Activated T-cell treated with anti-CD3 and anti-CD28 coated beads for 48 hours (primary cell): ENCODE measurements around the gene KIT.

Source experiments
- DNase-seq: peaks from one replicate; pipeline ENCODE4 v3.0.0-alpha.2; 2020; ENCODE audit warnings: low read depth

KIT gene

DNA sequence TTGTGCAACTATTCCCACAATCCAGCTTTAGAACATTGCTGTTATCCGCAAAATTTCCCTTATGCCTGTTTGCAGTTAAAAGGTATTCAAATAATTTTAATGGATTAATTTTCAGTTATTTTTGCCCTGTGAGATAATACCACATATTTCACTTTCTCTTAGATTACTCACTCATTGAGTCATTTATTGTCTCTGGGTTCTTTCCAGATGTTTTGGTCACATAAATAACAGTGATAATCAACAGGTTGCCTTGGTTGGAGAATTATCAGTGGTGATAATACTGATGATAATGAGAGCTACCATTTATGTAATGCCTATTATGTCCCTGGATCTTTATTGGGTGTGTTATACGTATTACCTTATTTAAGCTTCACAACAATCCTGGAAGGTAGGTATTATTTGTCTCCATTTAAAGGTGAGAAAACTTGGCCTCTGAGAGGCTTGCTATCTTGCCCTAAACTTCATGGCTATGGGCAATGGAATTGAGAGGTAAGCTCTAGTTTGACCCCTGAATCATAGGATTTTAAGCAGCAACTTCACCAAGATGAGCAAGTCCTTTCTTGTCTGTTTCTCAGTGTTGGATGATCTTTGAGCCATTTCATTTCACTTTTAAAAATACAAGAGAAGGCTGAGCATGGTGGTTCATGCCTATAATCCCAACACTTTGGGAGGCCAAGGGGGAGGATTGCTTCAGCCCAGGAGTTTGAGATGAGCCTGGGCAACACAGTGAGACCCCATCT is 87.4 kb downstream of the KIT start:
- no peak for DNase-seq

DNA sequence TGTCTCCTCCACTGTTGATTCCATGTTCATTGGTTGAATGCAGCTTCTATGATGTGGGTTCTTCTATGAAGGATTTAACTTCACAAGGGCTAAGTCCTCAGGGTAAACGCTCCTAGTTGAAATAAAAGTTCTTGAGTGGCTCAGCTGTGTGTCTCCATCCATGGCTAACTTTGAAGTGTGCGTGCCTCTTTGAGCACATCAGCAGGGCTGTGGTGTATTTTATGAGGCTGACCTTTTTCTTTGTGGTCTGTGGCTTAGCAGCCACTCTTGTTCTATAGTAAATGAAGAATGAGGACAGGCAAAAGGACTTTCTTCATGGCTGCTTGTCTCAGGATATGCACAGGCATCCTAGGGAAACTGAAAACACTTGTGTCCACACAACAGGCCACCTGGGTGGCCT is 88.5 kb downstream of the KIT start:
- DNase-seq = no peak

GRCh38 chr4:54750341-54750740 is 92.6 kb downstream of the KIT start:
- DNase-seq = no peak

DNA sequence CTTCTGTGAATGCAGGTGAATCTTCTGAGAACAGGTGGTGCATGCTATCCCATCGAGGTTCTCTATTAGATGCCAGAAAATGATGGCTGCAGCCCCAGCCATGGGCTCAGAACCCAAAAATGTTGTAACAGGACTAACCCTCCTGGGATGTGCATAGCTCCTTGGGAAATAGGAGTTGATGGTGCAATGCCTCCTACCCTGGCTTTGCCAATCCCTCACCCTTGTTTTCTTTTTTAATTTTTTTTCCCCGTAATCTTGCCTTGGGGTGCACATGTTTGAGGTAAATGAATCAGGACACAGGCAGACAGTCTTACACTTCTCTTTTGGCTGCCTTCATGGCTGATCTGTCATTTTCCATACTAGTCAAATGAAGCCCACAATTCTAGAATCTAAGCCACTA is 96.6 kb downstream of the KIT start:
- DNase-seq = no peak

- no peak for DNase-seq
These were observed 106.7 kb downstream of the KIT start for GRCh38 chr4:54764476-54764875.

- no peak for DNase-seq
These were observed 109.6 kb downstream of the KIT start for GRCh38 chr4:54767376-54767775.

GRCh38 chr4:54773022-54773421 is 115.3 kb downstream of the KIT start:
- no peak for DNase-seq

DNA sequence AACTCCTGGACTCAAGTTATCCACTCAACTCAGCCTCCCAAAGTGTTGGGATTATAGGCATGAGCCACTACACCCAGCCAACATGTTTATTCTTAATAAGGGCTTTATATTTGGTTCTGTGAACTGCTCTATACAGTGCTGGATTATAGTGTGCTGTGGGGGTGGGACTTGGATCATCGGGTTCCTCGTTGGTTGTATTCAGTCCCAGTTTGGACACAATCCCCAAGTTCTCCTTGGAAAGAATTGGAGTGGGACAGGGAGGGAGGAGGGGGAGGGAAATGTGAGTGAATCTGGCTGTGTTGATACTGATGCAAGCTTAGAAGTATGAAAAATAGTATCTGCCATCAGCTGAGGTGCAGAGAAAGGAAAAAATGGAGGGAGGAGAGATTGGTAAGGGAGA is 121.3 kb downstream of the KIT start:
- DNase-seq = no peak

GRCh38 chr4:54779476-54780148 is 121.9 kb downstream of the KIT start:
- DNase-seq = no peak

GRCh38 chr4:54780149-54780495 is 122.4 kb downstream of the KIT start:
- DNase-seq = no peak

DNA sequence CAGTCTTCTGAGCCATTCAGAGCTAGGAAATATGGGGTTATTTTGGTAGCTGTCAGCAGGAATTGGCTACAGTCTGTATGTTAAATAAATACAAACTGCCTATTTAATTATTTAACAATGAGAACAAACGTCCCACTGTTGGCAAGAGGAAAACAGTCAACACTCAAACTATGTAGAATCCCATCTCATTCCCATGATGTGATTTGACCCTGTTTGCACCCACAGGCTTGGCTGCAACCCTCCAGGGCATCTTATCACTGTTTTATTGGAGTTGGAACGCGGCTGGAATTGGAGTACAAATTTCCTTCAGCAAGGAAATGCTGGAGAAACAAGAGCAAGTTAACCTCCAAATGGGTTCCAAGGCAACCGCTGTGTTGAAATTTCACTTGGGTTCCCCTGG is 124.0 kb downstream of the KIT start:
- no peak for DNase-seq

DNA sequence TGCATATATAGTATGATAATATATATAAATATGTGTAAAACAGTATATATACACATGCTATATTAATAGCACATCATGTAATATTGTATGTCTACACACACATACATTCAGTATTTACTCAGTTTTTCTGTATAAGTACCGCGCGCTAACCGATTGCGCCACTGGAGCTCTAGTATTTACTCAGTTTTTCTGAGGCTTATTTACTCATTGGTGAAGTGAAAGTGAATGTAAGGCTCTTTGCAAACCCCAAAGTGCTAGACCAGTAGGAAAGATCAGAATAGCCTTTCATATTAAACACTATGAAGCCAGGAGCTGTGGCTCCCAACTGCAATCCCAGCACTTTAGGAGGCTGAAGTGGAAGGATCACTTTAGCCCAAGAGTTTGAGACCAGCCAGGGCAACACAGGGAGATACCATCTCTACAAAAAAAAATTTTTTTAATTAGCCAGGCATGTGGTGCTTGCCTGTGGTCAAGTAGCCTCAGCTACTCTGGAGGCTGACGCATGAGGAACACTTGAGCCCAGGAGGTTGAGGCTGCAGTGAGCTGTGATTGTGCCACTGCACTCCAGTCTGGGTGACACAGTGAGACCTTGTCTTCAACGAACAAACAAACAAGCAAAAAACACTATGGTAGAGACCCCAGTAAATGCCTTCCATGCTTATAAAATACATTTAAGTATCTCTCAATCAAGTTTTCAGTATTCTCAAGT is 125.8 kb downstream of the KIT start:
- DNase-seq = no peak

DNA sequence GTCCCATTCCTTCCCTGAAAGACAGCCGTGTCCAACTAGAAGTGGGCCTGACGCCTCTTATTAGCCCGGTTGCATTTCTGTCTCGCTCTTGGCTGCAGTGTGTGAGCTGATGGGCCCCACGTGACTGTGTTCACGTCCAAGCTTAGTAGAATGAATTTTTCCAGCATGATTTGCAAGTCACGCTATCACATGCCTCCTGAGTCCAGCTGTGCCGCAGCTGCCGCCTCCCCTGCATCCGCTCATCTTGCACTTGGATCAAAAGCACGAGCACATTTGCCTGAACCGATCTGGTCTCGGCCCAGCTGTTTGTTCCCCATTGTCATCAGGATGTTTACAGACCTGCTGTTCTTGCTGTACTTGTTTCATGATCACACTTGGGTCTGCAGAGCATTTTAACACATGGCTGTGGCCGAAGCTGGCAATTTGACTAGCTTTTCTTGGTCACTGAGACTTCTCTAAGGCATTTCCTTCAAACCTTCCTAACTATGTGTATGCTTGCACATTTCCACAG is 126.5 kb downstream of the KIT start:
- no peak for DNase-seq
